ENCODE data around the gene FBXW8. TPM values are rescaled to one million over a fixed set of nuclear protein-coding genes. Genes with fewer than 3 reads are reported as not detected.

The FBXW8 gene
- total RNA-seq, 1 donor from 2014 or later = 3.3 TPM

DNA sequence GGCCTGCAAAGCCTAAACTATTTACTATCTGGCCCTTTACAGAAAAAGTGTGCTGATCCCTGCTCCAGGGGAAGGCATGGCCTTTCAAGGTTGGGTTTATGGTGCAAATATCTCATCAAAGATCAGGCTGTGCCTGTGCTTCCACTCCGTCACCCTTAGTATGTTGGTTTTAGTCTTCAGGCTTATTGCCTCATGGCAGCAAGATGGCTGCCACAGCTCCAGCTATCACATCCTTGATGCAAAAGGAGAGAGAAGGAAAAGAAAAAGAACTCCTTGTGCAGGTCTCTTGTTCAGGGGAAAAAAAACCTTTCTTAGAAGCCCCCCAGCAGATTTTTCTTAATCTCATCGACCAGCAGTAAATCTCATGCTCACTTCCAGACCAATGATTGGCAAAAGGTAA is 20.4 kb upstream of the FBXW8 start:
- no peaks in the 10 kb centered on the region for H3K9me3 ChIP-seq
- H3K27me3 ChIP-seq = no peaks in the 10 kb centered on the region
- TF ChIP-seq, protein P1, sequence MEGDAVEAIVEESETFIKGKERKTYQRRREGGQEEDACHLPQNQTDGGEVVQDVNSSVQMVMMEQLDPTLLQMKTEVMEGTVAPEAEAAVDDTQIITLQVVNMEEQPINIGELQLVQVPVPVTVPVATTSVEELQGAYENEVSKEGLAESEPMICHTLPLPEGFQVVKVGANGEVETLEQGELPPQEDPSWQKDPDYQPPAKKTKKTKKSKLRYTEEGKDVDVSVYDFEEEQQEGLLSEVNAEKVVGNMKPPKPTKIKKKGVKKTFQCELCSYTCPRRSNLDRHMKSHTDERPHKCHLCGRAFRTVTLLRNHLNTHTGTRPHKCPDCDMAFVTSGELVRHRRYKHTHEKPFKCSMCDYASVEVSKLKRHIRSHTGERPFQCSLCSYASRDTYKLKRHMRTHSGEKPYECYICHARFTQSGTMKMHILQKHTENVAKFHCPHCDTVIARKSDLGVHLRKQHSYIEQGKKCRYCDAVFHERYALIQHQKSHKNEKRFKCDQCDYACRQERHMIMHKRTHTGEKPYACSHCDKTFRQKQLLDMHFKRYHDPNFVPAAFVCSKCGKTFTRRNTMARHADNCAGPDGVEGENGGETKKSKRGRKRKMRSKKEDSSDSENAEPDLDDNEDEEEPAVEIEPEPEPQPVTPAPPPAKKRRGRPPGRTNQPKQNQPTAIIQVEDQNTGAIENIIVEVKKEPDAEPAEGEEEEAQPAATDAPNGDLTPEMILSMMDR (IDR thresholded peaks at IDR 0.05) = no peak
- no peak overlapping the region for H3K4me3 ChIP-seq
- H3K27ac ChIP-seq = no peak overlapping the region
- H3K4me1 ChIP-seq = no peaks in the 10 kb centered on the region
- intact Hi-C loops (cut with DNase I) = no loop called here
- no peak for DNase-seq (ENCODE audit: low spot score in 2 of 2)
- no peaks in the 10 kb centered on the region for H3K36me3 ChIP-seq

DNA sequence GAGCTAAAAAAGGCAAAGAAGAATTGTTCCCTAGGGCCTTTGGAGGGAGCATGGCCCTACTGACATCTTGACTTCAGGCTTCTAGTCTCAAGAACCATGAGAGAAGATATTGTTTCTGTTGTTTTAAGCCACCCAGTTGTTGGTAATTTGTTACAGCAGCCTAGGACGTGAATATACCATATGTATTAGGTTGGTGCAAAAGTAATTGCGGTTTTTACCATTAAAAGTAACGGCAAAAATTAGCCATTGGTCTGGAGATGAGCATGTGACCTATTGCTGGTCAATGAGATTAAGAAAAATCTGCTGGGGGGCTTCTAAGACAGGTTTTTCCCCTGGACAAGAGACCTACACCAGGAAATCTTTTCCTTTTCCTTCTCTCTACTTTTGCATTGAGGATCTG is 19.7 kb upstream of the FBXW8 start:
- H3K36me3 ChIP-seq = no peaks in the 10 kb centered on the region
- H3K27me3 ChIP-seq = no peaks in the 10 kb centered on the region
- no peak for DNase-seq (ENCODE audit: low spot score in 2 of 2)
- H3K4me1 ChIP-seq = no peaks in the 10 kb centered on the region
- H3K9me3 ChIP-seq = no peaks in the 10 kb centered on the region
- H3K27ac ChIP-seq = no peak overlapping the region
- TF ChIP-seq, protein P1 (IDR thresholded peaks at IDR 0.05) = no peak
- H3K4me3 ChIP-seq = no peak overlapping the region
- intact Hi-C loops (cut with DNase I) = no loop called here

DNA sequence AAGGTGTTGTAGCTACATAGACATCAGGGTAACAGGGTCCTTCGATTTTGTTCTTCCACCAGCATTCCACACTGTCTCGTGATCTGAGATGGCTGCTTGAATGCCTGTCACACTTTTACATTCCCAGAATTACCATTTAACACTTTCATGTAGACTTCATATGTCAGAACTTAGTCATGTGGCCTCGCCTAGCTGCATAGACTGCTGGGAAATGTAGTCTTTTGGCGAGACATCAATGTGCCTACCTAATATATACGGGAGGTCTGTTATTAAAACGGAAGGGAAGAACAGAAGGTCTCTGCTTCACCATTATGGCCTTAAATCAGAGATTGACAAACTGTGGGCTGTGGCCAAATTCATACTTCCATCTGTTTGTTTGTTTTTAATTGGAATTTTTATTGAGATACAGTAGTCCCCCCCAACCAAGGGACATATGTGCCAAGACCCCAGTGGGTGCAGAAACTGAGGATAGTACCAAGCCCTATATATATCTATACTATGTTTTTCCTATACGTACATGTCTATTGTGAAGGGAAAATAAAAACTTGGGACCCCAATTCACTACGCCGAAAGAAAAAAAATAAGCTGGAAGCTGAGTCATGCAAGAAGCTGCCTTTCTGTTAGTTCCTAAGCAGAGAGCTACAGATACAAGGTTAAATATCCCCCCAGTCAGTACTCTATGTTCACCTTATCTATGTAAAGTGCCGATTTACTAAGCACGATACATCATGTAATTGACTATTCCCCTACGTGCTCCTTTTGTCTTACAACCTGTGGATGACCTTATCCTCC is 18.2 kb upstream of the FBXW8 start:
- intact Hi-C loops (cut with DNase I) = no loop called here
- no peak for DNase-seq (ENCODE audit: low spot score in 2 of 2)
- Histone ChIP-seq H3K36me3 (no peaks in the 10 kb centered on the region), H3K4me3 (no peak overlapping the region), H3K4me1 (no peaks in the 10 kb centered on the region), H3K27ac (no peak overlapping the region), H3K27me3 (no peaks in the 10 kb centered on the region), H3K9me3 (no peaks in the 10 kb centered on the region)
- TF ChIP-seq, protein P1 (IDR thresholded peaks at IDR 0.05) = no peak

DNA sequence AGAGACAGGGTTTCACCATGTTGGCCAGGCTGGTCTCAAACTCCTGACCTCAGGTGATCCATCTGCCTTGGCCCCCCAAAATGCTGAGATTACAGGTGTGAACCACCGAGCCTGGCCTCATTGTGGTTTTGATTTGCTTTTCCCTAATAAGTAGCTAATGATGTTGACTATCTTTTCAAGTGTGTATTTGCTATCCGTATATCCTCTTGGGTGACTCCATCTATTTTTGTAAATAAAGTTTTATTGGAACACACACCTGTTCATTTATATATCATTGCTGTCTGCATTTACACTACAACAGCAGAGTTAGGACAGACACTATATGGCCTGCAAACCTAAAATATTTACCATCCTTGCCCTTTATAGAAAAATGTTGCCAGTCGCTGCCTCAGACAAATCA is 15.8 kb upstream of the FBXW8 start:
- Histone ChIP-seq H3K36me3 (no peaks in the 10 kb centered on the region), H3K27ac (no peak overlapping the region), H3K4me1 (no peaks in the 10 kb centered on the region), H3K4me3 (no peak overlapping the region), H3K9me3 (no peaks in the 10 kb centered on the region), H3K27me3 (no peaks in the 10 kb centered on the region)
- intact Hi-C loops (cut with DNase I) = no loop called here
- DNase-seq (ENCODE audit: low spot score in 2 of 2) = no peak
- TF ChIP-seq, protein P1 (IDR thresholded peaks at IDR 0.05) = no peak

DNA sequence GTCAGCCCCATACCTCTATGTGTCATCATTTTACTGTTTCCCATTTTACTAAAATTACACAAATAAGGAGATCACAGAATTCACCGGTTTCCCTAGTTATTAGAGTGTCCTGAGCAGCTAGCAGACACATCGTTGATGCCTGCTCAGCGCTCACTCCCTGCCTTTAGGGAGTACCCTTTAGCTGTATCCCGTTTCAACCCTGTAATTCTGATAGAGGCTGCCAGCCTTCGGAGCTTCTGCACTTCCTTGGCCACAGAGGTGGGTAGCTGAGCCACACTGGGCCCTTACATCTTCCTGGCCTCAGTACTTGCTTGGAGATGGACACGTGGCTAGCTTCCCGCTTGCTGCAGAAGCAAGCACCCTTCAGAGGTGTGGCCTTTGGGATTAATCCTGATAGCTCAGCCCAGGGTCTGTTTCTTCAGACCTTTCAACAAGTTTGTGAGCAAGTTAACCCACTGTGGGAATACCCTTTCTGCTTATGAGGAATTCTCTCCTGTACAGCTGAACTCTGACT is 14.3 kb upstream of the FBXW8 start:
- DNase-seq (ENCODE audit: low spot score in 2 of 2) = no peak
- intact Hi-C loops (cut with DNase I) = no loop called here
- Histone ChIP-seq H3K36me3 (no peaks in the 10 kb centered on the region), H3K27ac (no peak overlapping the region), H3K4me1 (no peaks in the 10 kb centered on the region), H3K4me3 (no peak overlapping the region), H3K9me3 (no peaks in the 10 kb centered on the region), H3K27me3 (no peaks in the 10 kb centered on the region)
- TF ChIP-seq, protein P1 (IDR thresholded peaks at IDR 0.05) = no peak

All from ascending aorta (tissue), 2 donors.